GM19372 (cell line): ENCODE results near the gene EPB41L4A.
"Not testable (repeated sequence)": the region's sequence is repeated elsewhere in the genome, so short reads cannot be mapped to it uniquely, and the experiment has no call there.

Experiments used
- ATAC-seq: cut with Tn5 transposase; IDR thresholded peaks from one replicate; pipeline ENCODE4 v1.9.1; 2021; ENCODE audit warnings: mild to moderate bottlenecking, low read depth, moderate library complexity; ENCODE audit not compliant: unreplicated experiment

EPB41L4A gene

DNA sequence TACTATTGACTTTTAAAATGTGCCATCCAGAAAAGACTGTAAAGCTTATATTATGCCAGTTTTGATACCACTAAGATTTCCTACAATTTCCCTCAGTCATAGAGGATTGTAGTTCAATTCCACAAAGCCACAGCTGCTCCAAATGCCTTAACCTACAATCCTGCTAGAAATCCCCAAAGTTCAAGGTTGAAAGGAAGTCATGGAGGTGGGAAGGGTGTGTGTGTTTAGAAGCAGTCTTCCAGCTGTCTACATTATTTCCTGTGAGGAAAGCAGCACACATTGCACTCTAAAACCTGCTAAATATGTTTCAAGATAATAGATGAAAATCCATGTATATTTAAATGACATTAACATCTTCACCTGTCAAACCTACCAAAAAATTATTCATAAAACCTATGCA, 11.8 kb downstream of the EPB41L4A start:
- ATAC-seq = no peak

DNA sequence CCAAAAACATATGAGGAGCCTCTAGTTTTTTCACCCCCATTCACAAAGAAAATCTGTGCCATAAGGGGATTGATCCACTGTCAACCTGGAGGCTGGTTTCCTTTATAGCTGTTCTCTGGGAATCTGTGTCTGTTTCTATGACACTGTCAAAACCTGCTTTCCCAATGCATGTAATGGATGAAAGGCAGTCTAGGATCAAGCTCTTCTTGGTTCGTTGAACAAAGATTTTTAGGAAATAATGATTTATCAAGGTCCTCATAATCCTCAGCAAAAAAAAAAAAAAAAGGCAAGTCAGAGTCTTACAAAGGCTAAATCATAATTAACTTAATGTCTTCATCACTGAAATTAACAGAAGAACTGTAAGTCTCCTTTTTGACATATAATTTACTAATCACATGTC, 16.0 kb downstream of the EPB41L4A start:
- no peak for ATAC-seq

DNA sequence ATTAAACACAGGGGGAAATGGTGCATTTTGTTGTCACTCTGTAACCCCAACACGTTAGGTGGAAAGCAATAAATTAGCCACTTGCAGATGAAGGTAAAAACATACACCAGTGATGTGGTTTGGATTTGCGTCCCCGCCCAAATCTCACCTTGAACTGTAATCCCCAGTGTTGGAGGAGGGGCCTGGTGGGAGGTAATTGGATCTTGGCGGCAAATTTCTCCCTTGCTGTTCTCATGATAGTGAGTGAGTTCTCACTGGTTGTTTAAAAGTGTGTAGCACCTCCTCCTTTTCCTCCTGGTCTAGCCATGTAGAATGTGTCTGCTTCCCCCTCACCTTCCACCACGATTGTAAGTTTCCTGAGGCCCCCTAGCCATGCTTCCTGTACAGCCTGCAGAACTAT, 17.2 kb downstream of the EPB41L4A start:
- ATAC-seq = no peak

DNA sequence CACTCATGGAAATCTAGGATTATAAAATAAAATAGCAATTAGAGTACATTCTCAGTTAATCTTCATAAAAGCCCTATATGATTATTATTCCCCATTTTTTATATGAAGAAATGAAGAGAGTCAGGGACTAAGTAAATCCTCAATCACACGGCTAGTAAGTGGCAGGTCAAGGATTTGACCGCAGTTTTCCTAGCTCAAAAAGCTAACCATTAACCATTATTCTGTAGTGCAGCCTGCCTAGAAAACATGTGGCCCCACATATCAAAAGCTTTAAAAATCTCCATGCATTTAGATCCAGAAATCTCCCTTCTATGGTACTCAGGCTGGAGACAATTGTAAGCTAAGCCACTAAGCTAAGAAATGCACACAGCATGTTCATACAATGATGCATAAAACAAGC, 21.4 kb downstream of the EPB41L4A start:
- ATAC-seq = no peak

DNA sequence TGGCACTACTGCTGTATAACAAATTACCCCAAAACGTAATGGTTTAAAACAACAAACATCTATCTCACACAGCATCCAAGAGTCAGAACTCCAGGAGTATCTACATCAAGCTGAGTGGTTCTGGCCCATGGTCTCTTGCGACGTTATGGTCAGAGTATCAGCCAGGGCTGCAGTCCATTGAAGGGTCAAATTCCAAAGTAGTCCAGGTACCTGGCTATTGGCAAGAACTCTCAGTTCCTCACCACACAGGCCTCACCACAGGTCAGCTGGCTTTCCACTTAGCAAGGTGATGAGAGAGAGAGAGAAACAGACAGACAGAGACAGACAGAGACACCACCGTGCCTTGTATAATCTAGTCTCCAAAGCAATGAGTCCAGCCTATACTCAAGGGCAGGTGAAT, 22.6 kb downstream of the EPB41L4A start:
- no peak for ATAC-seq

DNA sequence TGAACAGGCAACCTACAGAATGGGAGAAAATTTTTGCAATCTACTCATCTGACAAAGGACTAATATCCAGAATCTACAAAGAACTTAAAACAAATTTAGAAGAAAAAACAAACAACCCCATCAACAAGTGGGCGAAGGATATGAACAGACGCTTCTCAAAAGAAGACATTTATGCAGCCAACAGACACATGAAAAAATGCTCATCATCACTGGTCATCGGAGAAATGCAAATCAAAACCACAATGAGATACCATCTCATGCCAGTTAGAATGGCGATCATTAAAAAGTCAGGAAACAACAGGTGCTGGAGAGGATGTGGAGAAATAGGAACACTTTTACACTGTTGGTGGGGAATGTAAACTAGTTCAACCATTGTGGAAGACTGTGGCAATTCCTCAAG, 23.8 kb downstream of the EPB41L4A start:
- ATAC-seq = not testable (repeated sequence)

DNA sequence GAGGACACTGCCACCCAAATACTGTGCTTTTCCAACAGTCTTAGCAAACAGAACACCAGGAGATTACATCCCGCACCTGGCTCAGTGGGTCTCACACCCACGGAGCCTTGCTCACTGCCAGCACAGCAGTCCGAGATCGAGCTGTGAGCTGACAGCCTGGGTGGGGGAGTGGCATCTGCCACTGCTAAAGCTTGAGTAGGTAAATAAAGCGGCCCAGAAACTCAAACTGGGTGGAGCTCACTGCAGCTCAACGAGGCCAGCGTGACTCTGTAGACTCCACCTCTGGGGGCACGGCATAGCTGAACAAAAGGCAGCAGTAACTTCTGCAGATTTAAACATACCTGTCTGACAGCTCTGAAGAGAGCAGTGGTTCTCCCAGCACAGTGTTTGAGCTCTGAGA, 28.8 kb downstream of the EPB41L4A start:
- no peak for ATAC-seq

DNA sequence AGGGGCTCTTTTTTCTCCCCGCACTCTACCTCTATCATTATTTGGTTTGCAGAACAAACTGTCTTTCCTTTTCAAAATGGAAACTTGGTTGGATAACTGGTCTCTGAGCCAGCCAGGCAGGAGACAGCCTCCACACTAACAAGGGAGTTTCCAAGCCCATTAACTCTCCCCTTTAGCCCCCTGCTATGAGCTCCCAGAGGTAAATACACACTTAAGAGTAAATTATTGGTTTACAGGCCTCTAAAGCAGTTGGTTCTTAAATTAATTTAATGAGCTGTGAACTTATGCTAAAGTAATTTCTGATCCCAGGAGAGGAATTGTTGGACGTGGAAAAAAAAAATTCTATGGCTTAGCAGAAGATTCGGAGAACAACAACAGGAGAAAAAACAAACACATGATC, 30.3 kb downstream of the EPB41L4A start:
- ATAC-seq = no peak

DNA sequence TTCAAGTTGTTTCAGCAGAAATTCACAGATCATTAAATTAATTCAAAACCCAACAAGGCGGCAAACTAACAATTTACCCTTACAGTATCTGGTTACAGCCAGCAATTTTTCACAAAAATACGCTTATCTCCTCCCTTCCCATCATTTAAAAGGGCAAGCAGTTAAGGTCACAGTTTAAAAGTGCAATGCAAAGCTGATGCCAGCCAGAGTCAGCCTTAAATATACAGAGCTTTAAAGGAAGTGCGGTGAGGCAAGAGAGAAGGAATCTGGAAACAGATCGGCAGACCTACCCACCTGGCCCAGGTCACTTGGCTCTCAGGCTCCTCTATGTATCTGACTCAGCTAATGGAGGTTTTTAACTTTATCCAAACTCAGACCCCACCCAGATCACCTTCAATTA, 31.0 kb downstream of the EPB41L4A start:
- ATAC-seq = no peak

DNA sequence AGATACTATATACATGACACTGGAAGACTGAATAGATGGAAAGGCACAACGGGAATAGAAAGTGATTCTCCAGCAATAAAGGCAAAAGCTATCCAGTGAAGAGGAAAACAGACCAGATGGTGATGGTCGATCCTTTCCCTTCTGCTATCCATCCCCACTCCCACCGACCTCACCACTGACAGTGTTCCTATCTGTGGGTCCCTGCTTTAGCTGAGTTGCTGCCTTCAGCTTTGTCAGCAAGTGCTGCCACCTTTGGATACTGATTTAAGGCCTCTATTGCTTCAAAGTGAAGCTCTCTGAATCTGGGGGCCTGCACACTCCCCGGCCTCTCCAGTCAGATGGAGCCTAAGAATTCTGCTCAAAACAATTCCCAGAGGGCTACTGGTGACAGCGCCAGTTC, 32.3 kb downstream of the EPB41L4A start:
- no peak for ATAC-seq

DNA sequence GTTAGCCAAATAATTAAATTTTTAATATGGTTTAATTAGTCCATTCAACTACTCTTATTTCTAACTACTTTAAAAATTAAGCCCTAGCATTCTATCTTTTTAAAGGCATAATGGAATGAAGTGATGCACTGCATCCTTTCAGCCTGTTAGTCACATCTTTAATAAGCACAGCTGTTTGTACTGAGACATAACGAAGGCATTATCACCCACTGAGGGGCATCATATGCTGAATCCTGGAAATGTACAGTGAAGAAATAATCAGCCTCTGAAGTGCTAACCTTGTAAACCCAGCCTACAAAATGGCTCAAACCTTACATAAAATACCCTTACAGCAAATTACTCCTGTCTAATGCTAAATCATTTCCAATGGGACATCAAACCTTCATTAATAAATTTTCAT, 33.1 kb downstream of the EPB41L4A start:
- ATAC-seq = no peak

DNA sequence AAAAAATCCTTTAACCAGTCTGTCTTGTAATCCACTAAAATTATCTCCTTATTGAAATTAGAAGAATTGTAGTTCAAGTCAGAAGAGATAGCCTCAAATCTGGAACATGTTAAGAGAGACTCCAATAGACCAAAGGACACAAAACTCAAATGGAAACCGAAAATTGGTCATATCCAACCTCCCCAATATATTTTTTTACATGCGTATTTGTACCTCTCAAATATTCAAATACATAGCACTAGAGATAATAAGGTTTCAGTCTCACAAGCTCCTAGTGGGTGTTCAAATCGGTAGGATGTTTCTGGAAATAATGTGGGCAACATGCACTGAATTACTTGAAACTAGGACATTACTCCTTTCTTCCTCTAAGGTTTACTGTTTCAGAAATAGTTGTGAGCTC, 33.5 kb downstream of the EPB41L4A start:
- ATAC-seq = no peak

DNA sequence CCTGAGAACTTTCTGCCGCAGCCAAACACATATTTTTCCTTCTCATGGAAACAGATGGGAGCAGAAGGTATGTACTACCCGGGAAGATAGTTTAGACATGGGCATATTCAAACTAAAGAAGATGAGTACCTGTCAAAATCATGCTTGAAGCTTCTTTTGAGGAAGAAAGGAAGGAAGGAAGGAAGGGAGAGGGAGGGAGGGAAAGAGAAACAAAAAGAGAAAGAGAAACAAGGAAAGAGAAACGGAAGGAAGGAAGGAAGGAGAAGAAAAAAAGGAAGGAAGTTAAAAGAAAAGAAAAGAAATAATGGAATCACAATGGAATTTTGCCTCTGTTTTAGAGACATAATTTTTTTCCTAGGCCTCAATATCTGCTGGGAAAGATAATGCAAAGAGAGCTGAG, 34.6 kb downstream of the EPB41L4A start:
- no peak for ATAC-seq

DNA sequence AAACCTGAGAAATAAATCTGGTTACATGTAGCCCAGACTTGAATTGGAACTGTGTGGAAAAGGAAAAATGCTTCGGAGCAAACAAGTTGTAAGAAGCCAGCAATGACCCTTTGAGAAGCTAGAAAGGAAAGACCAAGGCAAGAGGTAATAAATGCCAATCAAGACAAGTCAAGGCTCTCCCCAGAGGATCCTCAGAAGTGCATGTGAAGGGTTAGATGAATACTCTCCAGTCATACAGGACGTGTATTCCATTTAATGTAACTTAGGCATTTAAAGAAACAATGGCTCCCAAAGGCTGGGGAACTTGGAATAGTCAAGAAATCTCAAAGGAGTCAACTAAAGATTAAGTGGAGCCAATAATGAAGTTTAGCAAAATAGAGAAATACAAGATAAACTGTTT, 36.2 kb downstream of the EPB41L4A start:
- ATAC-seq = no peak

DNA sequence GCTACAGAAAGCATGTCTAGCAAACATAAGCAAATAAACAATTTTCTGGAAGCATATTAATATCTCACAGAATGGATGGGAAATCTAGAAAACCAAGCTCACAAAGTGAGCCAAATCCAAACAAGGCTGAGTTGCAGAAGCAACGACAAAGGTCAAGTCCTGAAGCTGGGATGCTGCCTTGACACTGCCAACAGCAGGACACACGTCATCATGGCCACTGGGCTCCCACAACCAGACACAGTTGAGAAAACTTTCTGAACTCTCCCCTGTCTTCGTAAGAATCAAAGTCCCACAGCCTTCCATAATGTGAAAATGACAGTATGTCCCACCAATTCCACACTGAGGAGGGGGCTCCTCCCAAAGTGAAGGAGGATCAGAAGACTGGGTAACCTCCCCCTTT, 37.6 kb downstream of the EPB41L4A start:
- ATAC-seq = no peak

DNA sequence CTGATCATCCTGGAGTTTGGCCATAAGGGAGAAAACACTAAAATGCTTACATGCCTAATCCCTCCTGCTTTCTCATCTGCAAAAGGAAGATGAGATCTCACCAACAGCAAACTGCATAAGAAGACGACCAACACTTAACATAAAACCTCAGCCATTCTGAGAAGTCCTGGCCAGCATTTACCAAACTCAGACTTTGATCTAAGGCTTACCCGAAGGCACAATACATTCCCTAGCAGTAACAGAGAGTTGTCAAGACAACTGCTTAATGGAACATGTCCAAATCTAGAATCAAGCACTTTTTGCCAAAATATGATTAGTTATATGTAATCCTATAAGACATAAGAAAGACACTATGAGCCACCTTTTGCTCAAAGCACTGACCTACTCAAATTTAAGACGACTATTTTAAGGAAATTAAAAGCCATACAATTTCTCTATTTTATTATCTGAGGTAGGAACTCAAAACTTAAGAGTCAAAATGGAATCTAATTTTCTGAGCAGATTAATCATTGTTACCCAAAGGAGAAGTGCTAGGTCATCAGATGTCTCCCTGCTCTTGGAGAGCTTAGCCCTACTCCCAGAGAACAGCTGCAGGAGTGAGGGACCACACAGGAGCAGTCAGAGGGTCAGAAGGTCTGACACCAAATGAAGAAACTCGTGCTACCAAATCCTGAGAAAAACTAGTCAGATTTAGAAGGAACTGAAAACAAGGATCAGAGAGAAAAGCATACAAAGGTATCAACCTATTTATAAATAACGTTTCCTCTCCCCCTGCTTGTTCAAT, 39.3 kb downstream of the EPB41L4A start:
- no peak for ATAC-seq

DNA sequence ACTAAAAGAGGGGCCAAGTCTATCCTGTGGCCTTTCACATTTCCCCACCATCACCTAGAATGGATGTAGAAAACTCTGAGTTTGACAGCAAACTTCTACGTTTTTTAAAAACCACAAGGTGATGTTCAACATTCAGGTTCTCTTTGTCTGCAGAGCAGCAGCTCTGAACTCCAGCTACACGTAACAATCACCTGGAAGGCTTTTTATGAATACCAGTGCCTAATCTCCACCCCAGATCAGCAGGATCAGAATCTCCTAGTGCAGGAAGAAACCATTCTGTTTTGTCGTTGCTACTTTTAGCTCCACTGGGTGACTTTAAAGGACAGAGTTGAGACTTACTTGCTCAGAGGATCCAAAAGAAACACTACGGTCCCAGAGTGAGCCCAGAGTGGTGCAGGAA, 44.3 kb downstream of the EPB41L4A start:
- no peak for ATAC-seq

DNA sequence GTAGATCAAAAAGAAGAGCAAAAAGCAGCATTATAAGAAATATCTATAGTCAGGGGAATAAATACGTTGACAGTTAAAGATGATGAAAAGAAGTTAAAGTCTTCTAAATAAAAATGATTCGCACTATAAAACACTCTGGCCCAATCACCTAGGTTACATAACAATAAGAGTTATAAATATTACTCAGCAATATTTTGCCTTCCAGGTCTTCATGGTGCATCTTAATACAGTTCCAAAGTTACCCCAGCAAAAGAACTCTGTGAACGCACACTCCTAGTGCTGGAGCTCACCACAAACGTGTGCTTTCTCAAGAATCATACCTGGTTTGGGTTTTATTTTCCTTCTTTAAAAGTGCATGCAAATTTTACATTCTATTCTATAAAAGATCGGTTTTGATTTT, 44.7 kb downstream of the EPB41L4A start:
- no peak for ATAC-seq

DNA sequence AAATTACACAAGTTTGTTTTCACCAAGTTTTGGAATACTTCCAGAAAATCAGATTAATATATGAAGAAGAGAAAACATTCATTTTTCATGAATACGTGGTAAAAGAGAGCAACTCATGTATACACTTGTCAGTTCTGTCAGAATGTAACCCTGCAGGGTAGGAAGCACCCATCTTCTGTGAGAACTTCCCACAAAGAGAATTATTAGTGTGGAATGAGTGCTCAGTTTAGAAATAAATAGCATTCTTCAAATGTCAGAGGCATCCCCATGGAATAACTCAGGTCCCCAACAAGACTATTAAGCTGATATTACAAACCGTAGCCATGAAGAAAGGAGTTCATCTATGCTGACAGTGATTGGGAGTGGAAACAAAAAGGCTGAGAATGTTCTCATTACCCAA, 45.2 kb downstream of the EPB41L4A start:
- no peak for ATAC-seq

DNA sequence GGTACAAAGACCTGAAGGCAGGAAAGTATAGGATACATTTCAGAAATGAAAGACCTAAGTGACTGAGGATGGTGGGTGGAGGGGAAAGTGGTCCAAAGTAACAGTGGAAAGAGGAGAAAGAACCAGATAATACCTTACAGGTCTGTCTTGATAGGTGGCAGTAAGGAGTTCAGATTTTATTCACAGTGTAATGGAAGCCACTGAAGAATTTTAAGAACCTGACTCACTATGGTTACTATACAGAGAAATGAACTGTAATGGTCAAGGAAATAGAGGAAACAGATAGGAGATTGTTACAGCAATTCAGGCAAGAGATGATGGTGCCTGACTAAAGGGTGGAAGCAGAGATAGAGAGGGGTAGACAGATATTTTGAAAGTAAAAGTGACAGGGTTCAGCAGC, 46.5 kb downstream of the EPB41L4A start:
- ATAC-seq = no peak

DNA sequence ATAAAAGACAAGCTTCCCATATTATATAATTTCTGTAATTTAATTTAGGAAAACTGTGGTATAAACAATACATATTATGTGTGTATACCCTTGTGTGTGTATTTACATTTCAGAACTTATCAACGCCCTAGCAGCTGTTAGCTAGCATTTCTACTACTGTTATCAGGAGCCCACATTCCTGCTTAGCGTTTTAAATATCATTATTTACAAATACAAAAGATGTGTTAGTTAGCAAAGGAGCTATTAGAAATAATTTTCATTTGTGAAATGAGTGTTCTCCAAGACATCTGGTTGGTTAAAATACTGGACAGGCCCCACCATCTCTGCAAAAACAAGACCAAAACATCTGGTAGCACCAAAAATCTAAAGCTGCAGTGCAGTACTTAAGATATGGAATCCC, 48.0 kb downstream of the EPB41L4A start:
- no peak for ATAC-seq

DNA sequence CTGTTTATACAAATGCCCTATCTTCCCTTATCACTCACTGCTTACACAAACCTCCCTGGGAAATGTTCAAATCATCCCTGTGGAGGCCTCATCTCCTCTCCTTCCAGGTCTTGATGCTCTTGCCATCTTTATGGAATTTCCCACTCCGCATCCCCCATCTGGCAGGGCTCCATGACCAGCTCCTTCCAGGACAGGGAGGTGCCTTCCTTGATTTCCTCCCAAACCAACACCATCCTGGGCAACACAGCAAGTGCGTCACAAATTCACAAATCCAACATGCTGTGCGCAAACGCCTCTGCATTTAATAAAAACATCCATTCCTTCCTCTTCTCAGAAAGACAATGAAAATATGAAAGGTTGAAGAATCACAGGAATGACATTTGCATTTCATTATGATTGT, 51.7 kb downstream of the EPB41L4A start:
- no peak for ATAC-seq

DNA sequence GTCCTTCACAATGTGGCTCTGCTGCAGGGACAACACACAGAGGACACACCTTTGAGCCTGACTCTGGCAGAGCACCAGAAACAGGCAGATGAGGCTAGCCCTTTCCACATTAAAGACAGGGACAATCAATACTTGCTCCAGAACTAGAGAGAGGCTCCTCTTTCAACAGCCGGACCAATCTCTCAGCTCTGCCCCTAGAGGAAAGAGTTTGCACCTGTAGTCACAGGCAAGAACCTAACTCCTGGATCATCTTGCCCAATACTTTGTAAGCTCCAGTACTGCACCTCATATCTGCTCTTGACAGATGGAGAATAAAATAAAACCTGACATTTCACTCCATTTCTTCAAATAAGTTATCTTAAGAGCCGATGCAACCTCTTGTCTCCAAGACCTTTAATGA, 52.1 kb downstream of the EPB41L4A start:
- ATAC-seq = peak; percentile 71
